NB4 (cell line): ENCODE measurements around the gene CACUL1.

ENCODE experiments used
- DNase-seq: peaks from one replicate; pipeline ENCODE4 v3.0.0; 2010; ENCODE audit warnings: low read depth
- H3K4me3 ChIP-seq: one replicate; pipeline ENCODE4 v1.5.1; 2011; ENCODE audit warnings: mild to moderate bottlenecking, low read depth, low read length, moderate library complexity
- MYC ChIP-seq: IDR thresholded peaks from 2 replicates; pipeline ENCODE4 v1.6.1; 2011; ENCODE audit warnings: low read depth, low read length
- POLR2A ChIP-seq: IDR thresholded peaks from 2 replicates; pipeline ENCODE4 v1.6.1; 2011; ENCODE audit warnings: mild to moderate bottlenecking; ENCODE audit not compliant: insufficient read length; ENCODE audit errors: extremely low read depth
- TF ChIP-seq, protein P1 (sequence below): IDR thresholded peaks from one replicate; pipeline ENCODE4 v1.5.1; 2012; ENCODE audit warnings: low read depth, low read length
- TF ChIP-seq, protein P2 (sequence below): IDR thresholded peaks from 2 replicates; pipeline ENCODE4 v1.6.1; 2011; ENCODE audit warnings: low read depth, low read length

The CACUL1 gene

DNA sequence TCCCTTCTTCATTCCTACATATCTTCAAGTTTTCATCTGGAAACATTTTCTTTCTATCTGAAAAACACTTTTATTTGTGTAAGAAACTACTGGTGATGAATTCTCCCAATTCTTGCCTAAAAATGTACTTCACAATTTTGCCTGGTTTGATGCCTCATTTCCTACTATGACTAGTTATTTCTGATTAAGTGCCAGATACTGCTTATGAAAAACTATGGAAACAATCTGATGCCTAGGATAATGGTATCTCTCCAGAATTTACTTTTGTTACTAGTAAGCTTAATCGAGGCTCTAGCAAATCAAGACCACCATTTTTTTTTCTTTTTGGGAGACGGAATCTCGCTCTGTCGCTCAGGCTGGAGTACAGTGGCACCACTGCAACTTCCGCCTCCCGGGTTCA, 31.3 kb downstream of the CACUL1 start:
- no peak for DNase-seq
- TF ChIP-seq, protein P1, sequence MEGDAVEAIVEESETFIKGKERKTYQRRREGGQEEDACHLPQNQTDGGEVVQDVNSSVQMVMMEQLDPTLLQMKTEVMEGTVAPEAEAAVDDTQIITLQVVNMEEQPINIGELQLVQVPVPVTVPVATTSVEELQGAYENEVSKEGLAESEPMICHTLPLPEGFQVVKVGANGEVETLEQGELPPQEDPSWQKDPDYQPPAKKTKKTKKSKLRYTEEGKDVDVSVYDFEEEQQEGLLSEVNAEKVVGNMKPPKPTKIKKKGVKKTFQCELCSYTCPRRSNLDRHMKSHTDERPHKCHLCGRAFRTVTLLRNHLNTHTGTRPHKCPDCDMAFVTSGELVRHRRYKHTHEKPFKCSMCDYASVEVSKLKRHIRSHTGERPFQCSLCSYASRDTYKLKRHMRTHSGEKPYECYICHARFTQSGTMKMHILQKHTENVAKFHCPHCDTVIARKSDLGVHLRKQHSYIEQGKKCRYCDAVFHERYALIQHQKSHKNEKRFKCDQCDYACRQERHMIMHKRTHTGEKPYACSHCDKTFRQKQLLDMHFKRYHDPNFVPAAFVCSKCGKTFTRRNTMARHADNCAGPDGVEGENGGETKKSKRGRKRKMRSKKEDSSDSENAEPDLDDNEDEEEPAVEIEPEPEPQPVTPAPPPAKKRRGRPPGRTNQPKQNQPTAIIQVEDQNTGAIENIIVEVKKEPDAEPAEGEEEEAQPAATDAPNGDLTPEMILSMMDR, result no peak
- TF ChIP-seq POLR2A (no peak), MYC (no peak)
- TF ChIP-seq, protein P2, sequence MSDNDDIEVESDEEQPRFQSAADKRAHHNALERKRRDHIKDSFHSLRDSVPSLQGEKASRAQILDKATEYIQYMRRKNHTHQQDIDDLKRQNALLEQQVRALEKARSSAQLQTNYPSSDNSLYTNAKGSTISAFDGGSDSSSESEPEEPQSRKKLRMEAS, result no peak
- no peak overlapping the region for H3K4me3 ChIP-seq

DNA sequence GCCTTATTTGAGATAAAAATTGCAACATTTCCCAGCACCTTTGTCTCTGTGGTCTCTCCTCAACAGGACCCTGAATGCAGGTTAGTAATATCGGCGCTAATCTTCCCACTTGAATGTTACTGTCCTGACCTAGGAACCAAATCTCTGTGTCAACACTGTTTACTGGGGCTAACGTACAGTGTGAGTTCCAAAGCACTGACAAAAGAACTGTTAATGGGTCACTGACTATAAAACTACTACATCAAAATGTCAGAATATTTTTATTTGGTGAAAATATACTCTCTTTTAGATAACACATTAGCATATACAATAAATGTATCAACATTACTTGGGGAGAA, 33.3 kb downstream of the CACUL1 start:
- H3K4me3 ChIP-seq, result no peak overlapping the region
- DNase-seq, result no peak
- TF ChIP-seq POLR2A, result no peak
- TF ChIP-seq, protein P1, result no peak
- no peak for TF ChIP-seq MYC
- TF ChIP-seq, protein P2, result no peak

DNA sequence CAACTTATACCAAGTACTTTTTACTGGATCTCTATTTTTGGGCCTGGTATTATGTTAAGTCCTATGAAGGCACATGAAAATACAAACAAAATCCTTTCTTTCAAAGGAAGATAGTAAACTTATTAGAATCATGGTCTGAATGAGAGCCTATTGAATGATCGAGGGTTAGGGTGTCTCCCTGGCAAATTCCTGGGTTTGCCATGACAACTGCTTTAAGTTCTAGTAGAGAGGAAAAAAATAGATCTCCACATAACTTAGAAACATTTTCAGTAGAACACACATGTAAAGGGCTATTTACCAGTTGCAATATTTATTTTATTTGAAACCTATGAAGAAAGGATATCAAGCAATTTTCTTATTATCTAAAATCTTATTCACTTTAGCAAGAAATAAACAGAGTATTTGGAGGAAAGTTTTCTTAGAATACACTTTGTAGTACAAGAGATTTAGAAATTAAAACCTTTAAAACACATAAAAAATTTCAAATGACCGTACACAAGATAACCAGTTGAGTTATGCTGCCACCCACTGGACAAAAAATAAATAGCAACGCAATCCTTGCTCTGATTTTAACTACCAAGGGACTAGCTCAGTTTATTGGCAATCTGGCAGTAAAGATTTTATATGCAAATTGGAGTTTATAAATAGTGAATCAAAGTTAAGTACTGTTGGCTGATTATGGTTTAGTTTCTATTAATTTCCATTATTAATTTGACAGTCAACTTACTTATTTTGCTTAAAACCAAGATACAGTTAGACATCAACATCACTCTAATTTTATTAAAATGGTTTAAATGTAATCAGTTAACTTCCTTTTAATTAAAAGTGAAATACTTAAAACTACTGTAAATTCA, 33.9 kb downstream of the CACUL1 start:
- DNase-seq, result peak; percentile 60
- TF ChIP-seq MYC, result no peak
- TF ChIP-seq, protein P1, result peak; percentile 70
- H3K4me3 ChIP-seq, result no peak overlapping the region

DNA sequence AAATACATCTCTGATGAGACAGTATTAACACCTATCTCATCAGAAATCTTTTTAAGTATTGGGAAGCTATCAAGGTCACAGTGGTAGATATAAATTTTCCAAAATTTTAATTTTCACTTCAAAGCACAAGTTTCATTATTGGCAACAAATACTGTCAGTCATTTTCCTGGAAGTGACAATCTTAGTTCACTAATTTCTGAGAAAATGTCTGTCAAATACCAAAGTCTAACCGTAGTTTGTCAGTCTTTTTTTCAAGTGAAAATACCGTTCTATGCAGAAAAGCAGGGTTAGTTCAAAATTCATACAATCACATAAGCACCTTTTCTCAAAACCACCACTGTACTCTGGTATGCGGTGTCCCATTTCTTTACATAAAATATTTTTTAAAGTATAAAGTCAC, 40.4 kb downstream of the CACUL1 start:
- no peak for DNase-seq

DNA sequence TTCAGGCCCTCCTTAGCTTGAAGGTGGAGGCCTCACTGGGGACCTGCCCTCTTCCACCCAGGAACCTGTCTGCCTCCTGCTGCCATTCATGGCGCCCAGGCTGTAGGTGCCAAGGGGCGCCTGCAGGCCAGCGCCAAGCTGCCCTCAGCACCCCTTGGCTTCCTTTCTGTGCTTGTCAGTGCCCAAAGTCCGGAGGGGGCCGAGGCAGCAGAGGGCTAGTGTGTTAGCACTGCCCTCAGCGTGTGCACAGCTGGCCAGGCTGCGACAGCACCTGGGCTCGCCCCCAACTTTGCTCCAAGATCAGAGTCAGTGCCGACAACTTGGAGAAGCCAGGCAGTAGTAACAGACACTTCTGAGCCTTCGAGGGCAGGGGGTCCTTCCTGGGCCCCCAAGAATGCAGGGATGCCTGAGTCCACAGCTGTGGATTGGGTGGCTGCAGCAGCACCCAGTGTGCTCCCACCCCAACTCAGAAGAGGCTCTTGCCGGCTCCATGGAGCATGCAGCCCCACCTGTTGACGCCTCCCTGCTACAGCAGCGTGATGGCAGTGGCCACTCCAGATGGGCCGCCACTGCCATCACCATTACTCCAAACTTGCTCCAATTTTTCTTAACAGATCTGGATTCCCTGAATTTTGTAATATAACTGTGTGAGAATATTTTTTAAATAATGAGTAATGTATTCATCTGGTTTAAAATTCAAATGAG, 41.7 kb downstream of the CACUL1 start:
- DNase-seq, result peak; percentile 23
- TF ChIP-seq, protein P1, result peak; percentile 39
- no peak for TF ChIP-seq POLR2A
- no peak overlapping the region for H3K4me3 ChIP-seq

More for the DNA sequence above, 40.4 kb downstream of the CACUL1 start:
- H3K4me3 ChIP-seq, result no peak overlapping the region
- TF ChIP-seq POLR2A (no peak), MYC (no peak)

DNA sequence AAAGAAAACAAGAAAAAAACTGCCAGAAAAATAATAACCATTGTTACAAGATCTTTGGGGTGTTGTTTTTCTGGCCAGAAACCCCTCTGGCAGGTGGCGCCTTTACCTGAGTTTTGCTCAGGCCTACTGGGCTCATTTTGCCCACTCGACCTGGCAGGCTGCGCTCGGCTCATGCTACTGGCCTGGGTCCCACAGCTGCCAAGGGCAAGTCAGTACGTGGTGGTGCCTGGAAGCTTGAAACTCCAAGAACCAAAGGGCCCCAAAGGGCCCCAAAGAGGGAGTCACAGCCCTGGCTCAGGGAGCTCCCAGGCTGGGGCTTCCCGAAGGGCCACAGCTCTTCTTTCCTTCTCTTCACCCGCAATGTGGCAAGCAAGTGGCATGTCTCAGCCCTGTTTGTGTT, 42.7 kb downstream of the CACUL1 start:
- TF ChIP-seq POLR2A (no peak), MYC (no peak)
- TF ChIP-seq, protein P2, result no peak
- TF ChIP-seq, protein P1, result no peak
- no peak overlapping the region for H3K4me3 ChIP-seq
- DNase-seq, result no peak
